Fibroblast of pulmonary artery (primary cell): Measurements from ENCODE around the gene PLEKHG3.

Experiments
- DNase-seq: peaks from one replicate; pipeline ENCODE4 v3.0.0-alpha.2; 2010; ENCODE audit warnings: low read depth
- H3K4me3 ChIP-seq: replicated peaks from 2 replicates; pipeline ENCODE4 v1.5.1; 2011; ENCODE audit warnings: low read depth, mild to moderate bottlenecking, control low read depth, low read length, moderate library complexity
- TF ChIP-seq, protein P1 (sequence below): IDR thresholded peaks from 2 replicates; pipeline ENCODE4 v1.5.1; 2011; ENCODE audit warnings: mild to moderate bottlenecking, control low read depth, low read length, inconsistent platforms; ENCODE audit errors: missing control alignments

PLEKHG3 gene

DNA sequence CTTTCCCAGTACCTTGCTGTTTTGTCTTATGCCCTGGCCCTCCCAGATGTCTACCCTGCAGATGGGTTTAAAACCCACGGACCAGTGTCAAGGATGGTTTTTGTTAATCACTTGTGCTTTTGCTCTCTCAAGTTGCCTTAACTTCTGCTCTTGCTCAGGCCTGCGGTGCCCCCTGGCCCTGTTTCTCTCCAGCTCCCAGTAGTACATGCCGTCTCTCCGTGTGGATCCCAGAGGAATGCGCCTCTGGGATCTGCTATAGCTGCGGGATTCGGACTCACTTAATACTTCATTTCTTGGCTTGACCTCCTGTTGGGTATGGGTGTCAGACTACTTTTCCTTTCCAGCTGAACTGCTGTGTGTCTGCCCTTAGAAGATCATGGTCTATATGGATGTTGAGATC is 14.5 kb downstream of the PLEKHG3 start:
- TF ChIP-seq, protein P1, sequence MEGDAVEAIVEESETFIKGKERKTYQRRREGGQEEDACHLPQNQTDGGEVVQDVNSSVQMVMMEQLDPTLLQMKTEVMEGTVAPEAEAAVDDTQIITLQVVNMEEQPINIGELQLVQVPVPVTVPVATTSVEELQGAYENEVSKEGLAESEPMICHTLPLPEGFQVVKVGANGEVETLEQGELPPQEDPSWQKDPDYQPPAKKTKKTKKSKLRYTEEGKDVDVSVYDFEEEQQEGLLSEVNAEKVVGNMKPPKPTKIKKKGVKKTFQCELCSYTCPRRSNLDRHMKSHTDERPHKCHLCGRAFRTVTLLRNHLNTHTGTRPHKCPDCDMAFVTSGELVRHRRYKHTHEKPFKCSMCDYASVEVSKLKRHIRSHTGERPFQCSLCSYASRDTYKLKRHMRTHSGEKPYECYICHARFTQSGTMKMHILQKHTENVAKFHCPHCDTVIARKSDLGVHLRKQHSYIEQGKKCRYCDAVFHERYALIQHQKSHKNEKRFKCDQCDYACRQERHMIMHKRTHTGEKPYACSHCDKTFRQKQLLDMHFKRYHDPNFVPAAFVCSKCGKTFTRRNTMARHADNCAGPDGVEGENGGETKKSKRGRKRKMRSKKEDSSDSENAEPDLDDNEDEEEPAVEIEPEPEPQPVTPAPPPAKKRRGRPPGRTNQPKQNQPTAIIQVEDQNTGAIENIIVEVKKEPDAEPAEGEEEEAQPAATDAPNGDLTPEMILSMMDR, result no peak
- no peak for DNase-seq
- H3K4me3 ChIP-seq, result no peak overlapping the region

DNA sequence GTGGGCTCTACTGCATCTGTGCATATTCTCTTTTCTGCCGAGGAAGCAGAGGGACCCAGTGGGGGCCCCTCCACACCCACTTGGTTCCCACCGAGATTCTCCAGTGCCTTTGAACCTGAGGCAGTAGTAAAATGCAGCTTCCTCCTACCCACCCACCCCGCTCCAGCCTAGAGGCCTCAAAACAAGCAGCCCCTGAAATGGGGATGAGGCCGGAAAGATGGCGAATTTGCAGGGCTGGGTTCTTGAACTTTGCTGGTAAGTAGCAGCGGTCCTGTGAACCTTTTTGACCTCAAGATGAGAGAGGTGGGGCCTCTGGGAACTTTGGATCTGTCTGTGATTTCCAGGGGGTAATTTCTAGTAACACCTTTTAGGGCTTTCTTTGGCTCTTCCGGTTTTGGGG is 15.4 kb downstream of the PLEKHG3 start:
- H3K4me3 ChIP-seq, result no peak overlapping the region
- TF ChIP-seq, protein P1, result no peak
- no peak for DNase-seq

GRCh38 chr14:64720131-64720576 is 15.9 kb downstream of the PLEKHG3 start:
- TF ChIP-seq, protein P1, result no peak
- no peak overlapping the region for H3K4me3 ChIP-seq
- DNase-seq, result no peak

DNA sequence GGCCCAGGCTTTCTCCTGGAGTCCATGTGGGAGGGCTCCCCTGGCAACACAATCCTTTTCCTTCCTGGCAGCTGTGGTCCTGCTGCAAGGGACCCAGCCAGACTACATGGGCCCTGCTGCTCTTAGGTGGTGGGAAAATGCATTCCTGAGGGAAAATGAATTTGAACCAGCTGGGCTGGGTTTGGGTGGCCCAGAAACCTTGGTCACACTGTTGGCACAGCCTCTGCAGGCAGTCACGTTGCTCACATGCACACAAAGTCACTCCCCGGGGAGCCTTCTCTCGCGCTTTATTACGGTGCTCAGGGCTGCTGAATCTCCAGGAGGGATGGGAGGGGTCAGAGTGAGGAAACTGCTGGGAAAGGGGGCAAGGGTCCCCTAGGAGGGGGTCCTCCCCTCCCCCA is 17.2 kb downstream of the PLEKHG3 start:
- TF ChIP-seq, protein P1, result no peak
- peak; percentile 53 for DNase-seq
- H3K4me3 ChIP-seq, result no peak overlapping the region

- DNase-seq, result no peak
- no peak overlapping the region for H3K4me3 ChIP-seq
Observed at GRCh38 chr14:64721899-64722298, 17.7 kb downstream of the PLEKHG3 start.

GRCh38 chr14:64722842-64723447 is 18.7 kb downstream of the PLEKHG3 start:
- TF ChIP-seq, protein P1, result no peak
- no peak overlapping the region for H3K4me3 ChIP-seq
- no peak for DNase-seq

More at GRCh38 chr14:64721899-64722298, 17.7 kb downstream of the PLEKHG3 start:
- TF ChIP-seq, protein P1, result no peak
